HCT116 (cell line): ENCODE measurements around the gene SVBP. TPM values are rescaled to one million over a fixed set of nuclear protein-coding genes. Genes with fewer than 3 reads are reported as not detected.

Experiments used
- ATAC-seq: fragments of 200-7000 bp; cut with Tn5 transposase; 2 replicates; pipeline ENCODE4 v1.9.1; 2020; ENCODE audit warnings: mild to moderate bottlenecking, moderate library complexity
- BruUV-seq: library from RNA; stranded (reverse); fragments of 400-500 nt; replicated peaks from 2 replicates; lab custom pipeline; 2021; lab: Mats Ljungman, UMichigan
- CTCF ChIA-PET: fragments of 300-600 bp; sonication (Branson Sonifier 250); formaldehyde crosslinking; loops from one replicate; lab custom pipeline; 2021; ENCODE audit warnings: antibody characterized with exemption; lab: Charles Lee
- POLR2A ChIA-PET: fragments of 300-600, 350-600 bp; sonication (Branson Sonifier 250); formaldehyde crosslinking; loops from one replicate; lab custom pipeline; 2021; ENCODE audit warnings: antibody characterized with exemption; lab: Charles Lee
- RAD21 ChIA-PET, 2 experiments: fragments of 300-600 bp; sonication (Branson Sonifier 250); formaldehyde crosslinking; loops; one replicate each; lab custom pipeline; 2023; ENCODE audit warnings: low total read pairs in 2 of 2; ENCODE audit not compliant: uncharacterized antibody in 2 of 2, unreplicated experiment in 2 of 2, low non-redundant PET in 1 of 2; lab: Charles Lee
- DNase-seq: peaks from one replicate; pipeline ENCODE4 v3.0.0-alpha.2; 2010; ENCODE audit warnings: low read depth, low spot score
- H2AFZ ChIP-seq: fragments of 200-600 bp; shearing (Covaris generic), sonication (generic); 2 replicates; pipeline ENCODE4 v1.6.1; 2017; ENCODE audit warnings: low read depth, mixed run types, mixed read lengths, antibody characterized with exemption, low read length; ENCODE audit not compliant: poor library complexity, severe bottlenecking
- H3K27ac ChIP-seq: 2 replicates; pipeline ENCODE4 v1.5.1; 2012; ENCODE audit warnings: low read depth, low read length
- H3K27me3 ChIP-seq: fragments of 200-600 bp; sonication (generic); 2 replicates; pipeline ENCODE4 v1.6.1; 2016; ENCODE audit warnings: mixed run types, low read length, mixed read lengths; ENCODE audit not compliant: insufficient read depth
- H3K36me3 ChIP-seq, 2 experiments: fragments of 200-500 bp in 1 of 2; fragments of 200-600 bp in 1 of 2; sonication (Bioruptor generic) in 1 of 2; sonication (generic) in 1 of 2; 2 replicates each; pipeline versions ENCODE4 v1.5.1 to v1.6.1; 2014 to 2016; ENCODE audit warnings: low read length in 2 of 2, inconsistent platforms in 1 of 2, mixed read lengths in 1 of 2, mixed run types in 1 of 2; ENCODE audit not compliant: insufficient read depth in 2 of 2, control insufficient read depth in 1 of 2
- H3K4me1 ChIP-seq, 2 experiments: fragments of 200-600 bp in 1 of 2; sonication (generic) in 1 of 2; 2 replicates each; pipeline versions ENCODE4 v1.5.1 to v1.6.1; 2012 to 2017; ENCODE audit warnings: low read length in 2 of 2, inconsistent platforms in 1 of 2, mild to moderate bottlenecking in 1 of 2, mixed read lengths in 1 of 2, mixed run types in 1 of 2, moderate library complexity in 1 of 2; ENCODE audit not compliant: insufficient read depth in 2 of 2, control insufficient read depth in 1 of 2
- H3K4me2 ChIP-seq: fragments of 200-600 bp; sonication (generic); 2 replicates; pipeline ENCODE4 v1.6.1; 2017; ENCODE audit warnings: mixed run types, low read length, mixed read lengths
- H3K4me3 ChIP-seq, 2 experiments: fragments of 200-600 bp in 1 of 2; sonication (generic) in 1 of 2; replicated peaks in 1 of 2; 2 replicates each; pipeline ENCODE4 v1.5.1; 2011 to 2016; ENCODE audit warnings: low read length in 2 of 2, control low read depth in 1 of 2, low read depth in 1 of 2, mild to moderate bottlenecking in 1 of 2, mixed read lengths in 1 of 2, mixed run types in 1 of 2
- H3K79me2 ChIP-seq: fragments of 200-600 bp; sonication (generic); 2 replicates; pipeline ENCODE4 v1.6.1; 2017; ENCODE audit warnings: mild to moderate bottlenecking, mixed run types, low read length, moderate library complexity, mixed read lengths; ENCODE audit not compliant: insufficient read depth
- H3K9ac ChIP-seq: fragments of 200-600 bp; sonication (generic); 2 replicates; pipeline ENCODE4 v1.6.1; 2016; ENCODE audit warnings: low read length, mixed read lengths
- H3K9me2 ChIP-seq: fragments of 200-600 bp; sonication (generic), shearing (Covaris generic); 2 replicates; pipeline ENCODE4 v1.6.1; 2017; ENCODE audit warnings: mixed run types, mild to moderate bottlenecking, moderate library complexity; ENCODE audit not compliant: insufficient read depth
- H3K9me3 ChIP-seq, 2 experiments: fragments of 200-500 bp in 1 of 2; fragments of 200-600 bp in 1 of 2; sonication (Bioruptor generic) in 1 of 2; sonication (generic) in 1 of 2; 2 replicates each; pipeline ENCODE4 v1.6.1; 2014 to 2017; ENCODE audit warnings: low read length in 2 of 2, mixed read lengths in 2 of 2, inconsistent platforms in 1 of 2, low read depth in 1 of 2, mild to moderate bottlenecking in 1 of 2, mixed run types in 1 of 2, moderate library complexity in 1 of 2; ENCODE audit not compliant: control insufficient read depth in 1 of 2, insufficient read depth in 1 of 2
- H4K20me1 ChIP-seq: fragments of 200-600 bp; sonication (generic), shearing (Covaris generic); 2 replicates; pipeline ENCODE4 v1.6.1; 2017; ENCODE audit warnings: mixed run types, mild to moderate bottlenecking, moderate library complexity; ENCODE audit not compliant: insufficient read depth
- CEBPB ChIP-seq: IDR thresholded peaks from 2 replicates; pipeline ENCODE4 v1.6.1; 2012; ENCODE audit warnings: low read depth
- EGR1 ChIP-seq: IDR thresholded peaks from 2 replicates; pipeline ENCODE4 v1.6.1; 2012; ENCODE audit warnings: low read depth
- ELF1 ChIP-seq: IDR thresholded peaks from 2 replicates; pipeline ENCODE4 v1.6.1; 2012; ENCODE audit warnings: low read depth, borderline replicate concordance
- EZH2phosphoT487 ChIP-seq: fragments of 200-600 bp; IDR thresholded peaks from 2 replicates; pipeline ENCODE4 v1.6.1; 2018; ENCODE audit warnings: antibody characterized with exemption, borderline replicate concordance
- FOSL1 ChIP-seq: IDR thresholded peaks from 2 replicates; pipeline ENCODE4 v1.6.1; 2012; ENCODE audit warnings: low read depth
- MAX ChIP-seq: IDR thresholded peaks from 2 replicates; pipeline ENCODE4 v1.6.1; 2012
- POLR2A ChIP-seq: IDR thresholded peaks from 2 replicates; pipeline ENCODE4 v1.7.0; 2011; ENCODE audit warnings: borderline replicate concordance; ENCODE audit not compliant: insufficient read depth, insufficient read length; ENCODE audit errors: extremely low read depth
- POLR2AphosphoS5 ChIP-seq: IDR thresholded peaks from 2 replicates; pipeline ENCODE4 v1.6.1; 2011; ENCODE audit warnings: mild to moderate bottlenecking, low read depth, low read length, moderate library complexity
- SIN3A ChIP-seq: IDR thresholded peaks from 2 replicates; pipeline ENCODE4 v1.6.1; 2012; ENCODE audit warnings: low read depth
- SP1 ChIP-seq: IDR thresholded peaks from 2 replicates; pipeline ENCODE4 v1.6.1; 2012; ENCODE audit warnings: low read depth
- TCF7L2 ChIP-seq: IDR thresholded peaks from 2 replicates; pipeline ENCODE4 v1.7.0; 2011; ENCODE audit warnings: borderline replicate concordance, inconsistent platforms; ENCODE audit not compliant: insufficient read depth, insufficient read length; ENCODE audit errors: extremely low read depth
- YY1 ChIP-seq: IDR thresholded peaks from 2 replicates; pipeline ENCODE4 v1.6.1; 2011; ENCODE audit warnings: low read length, low read depth, moderate library complexity, mild to moderate bottlenecking; ENCODE audit not compliant: insufficient replicate concordance; ENCODE audit errors: extremely low read depth
- intact Hi-C: fragments of 100-400 bp; cut with micrococcal nuclease; formaldehyde crosslinking; loops from 2 replicates; pipeline ENCODE4 v1.10.0; 2022
- total RNA-seq: library from RNA; stranded (reverse); gene quantifications from one replicate; pipeline ENCODE4 v1.2.1, GENCODE V29; 2021; ENCODE audit not compliant: unreplicated experiment

The SVBP gene
- total RNA-seq, 1 experiment from 2014 or later, result 14.4 TPM

GRCh38 chr1:42807056-42807668 is 10.0 kb downstream of the SVBP start:
- CTCF ChIA-PET, result no interaction called here
- H3K9ac ChIP-seq, result no peak overlapping the region
- H3K9me3 ChIP-seq, result no peaks in the 10 kb centered on the region
- H3K9me2 ChIP-seq, result no peaks in the 10 kb centered on the region
- intact Hi-C loops, result no loop called here
- no peaks in the 10 kb centered on the region for H3K4me1 ChIP-seq
- no peak overlapping the region for H3K4me3 ChIP-seq
- no peak for DNase-seq
- no TSS peak for BruUV-seq
- H3K27me3 ChIP-seq, result no peaks in the 10 kb centered on the region
- no peak for ATAC-seq
- TF ChIP-seq POLR2A, result no peak
- no peak for TF ChIP-seq EZH2phosphoT487
- TF ChIP-seq MAX, result no peak
- no peak for TF ChIP-seq FOSL1
- no peak for TF ChIP-seq SIN3A
- no peak for TF ChIP-seq SP1
- TF ChIP-seq CEBPB, result no peak
- no peak for TF ChIP-seq YY1
- no peak for TF ChIP-seq TCF7L2
- TF ChIP-seq EGR1, result no peak
- no peak for TF ChIP-seq POLR2AphosphoS5
- TF ChIP-seq ELF1, result no peak
- H2AFZ ChIP-seq, result no peak overlapping the region
- no peak overlapping the region for H3K4me2 ChIP-seq
- no peaks in the 10 kb centered on the region for H4K20me1 ChIP-seq
- RAD21 ChIA-PET, result no interaction called here
- POLR2A ChIA-PET, result interaction anchor here (0.6 to 2.5 kb wide), 2 partner anchors 10 to 14 kb away, joined by 5 to 14 read pairs; partner anchors contain the start of genes ERMAP and SVBP
- no peaks in the 10 kb centered on the region for H3K36me3 ChIP-seq
- no peaks in the 10 kb centered on the region for H3K79me2 ChIP-seq
- no peak overlapping the region for H3K27ac ChIP-seq
